ENCODE results near the gene RREB1. TPM values are rescaled to one million over a fixed set of nuclear protein-coding genes. Genes with fewer than 3 reads are reported as not detected.
"Not testable (repeated sequence)": the region's sequence is repeated elsewhere in the genome, so short reads cannot be mapped to it uniquely, and the experiment has no call there.

The RREB1 gene
- polyA plus RNA-seq, 4 donors = 17.0 to 27.3 (median 22.9) TPM

DNA sequence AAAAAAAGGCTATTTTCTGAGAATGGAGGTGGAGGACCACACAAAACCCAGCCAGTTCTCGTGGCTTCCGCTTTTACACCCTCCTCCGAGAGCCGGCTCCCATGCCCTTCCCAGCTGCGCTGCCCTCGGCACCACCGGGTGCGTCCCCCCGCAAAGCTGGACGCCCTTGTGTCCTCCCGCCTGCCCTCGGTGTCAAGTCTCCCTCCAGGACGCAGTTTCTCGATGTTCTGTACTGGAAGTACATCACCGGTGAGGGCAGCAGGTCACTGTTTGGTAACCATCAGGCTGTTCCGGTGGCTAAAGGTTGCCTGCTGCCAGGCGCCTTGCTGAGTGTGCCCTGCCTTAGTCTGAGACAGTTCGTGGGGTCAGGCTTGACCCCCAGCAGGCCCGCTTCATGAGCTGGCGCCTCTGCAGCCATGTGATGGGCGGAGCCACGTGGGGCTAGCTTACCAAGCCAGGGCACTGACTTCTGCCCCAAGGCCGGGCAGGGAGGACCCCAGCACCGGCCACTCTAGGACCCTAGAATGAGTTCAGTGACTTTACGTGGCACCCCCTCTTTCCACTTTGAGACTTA lies 34.6 kb downstream of the RREB1 start:
- DNase-seq (ENCODE audit: low read depth in 4 of 4, low spot score in 2 of 4) = no peak

GRCh38 chr6:7142918-7143475 lies 35.2 kb downstream of the RREB1 start:
- DNase-seq (ENCODE audit: low read depth in 4 of 4, low spot score in 2 of 4) = no peak

DNA sequence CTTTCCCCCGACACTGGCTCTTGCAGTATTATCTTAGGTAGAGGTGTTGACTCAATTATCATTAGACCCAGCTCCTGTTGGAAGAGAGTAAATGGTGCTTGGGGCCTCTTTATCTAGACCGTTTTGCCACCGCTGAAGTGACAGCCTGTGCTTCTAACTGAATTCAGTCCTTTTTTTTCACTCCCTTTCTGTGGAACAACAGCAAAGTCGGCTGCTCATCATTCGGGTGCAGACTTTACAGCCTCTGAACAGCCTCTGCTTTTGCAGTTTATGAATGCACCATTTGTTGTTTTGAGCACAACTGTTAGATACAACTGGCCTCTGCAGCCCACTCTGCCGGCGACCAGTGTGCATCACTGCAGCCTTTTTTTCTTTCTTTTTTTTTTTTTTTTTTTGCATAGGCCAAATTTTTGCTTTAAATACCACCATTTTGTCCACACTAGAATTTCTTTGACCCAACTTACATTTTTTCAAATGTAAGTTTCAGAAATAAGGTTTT lies 35.8 kb downstream of the RREB1 start:
- no peak for DNase-seq (ENCODE audit: low read depth in 4 of 4, low spot score in 2 of 4)

DNA sequence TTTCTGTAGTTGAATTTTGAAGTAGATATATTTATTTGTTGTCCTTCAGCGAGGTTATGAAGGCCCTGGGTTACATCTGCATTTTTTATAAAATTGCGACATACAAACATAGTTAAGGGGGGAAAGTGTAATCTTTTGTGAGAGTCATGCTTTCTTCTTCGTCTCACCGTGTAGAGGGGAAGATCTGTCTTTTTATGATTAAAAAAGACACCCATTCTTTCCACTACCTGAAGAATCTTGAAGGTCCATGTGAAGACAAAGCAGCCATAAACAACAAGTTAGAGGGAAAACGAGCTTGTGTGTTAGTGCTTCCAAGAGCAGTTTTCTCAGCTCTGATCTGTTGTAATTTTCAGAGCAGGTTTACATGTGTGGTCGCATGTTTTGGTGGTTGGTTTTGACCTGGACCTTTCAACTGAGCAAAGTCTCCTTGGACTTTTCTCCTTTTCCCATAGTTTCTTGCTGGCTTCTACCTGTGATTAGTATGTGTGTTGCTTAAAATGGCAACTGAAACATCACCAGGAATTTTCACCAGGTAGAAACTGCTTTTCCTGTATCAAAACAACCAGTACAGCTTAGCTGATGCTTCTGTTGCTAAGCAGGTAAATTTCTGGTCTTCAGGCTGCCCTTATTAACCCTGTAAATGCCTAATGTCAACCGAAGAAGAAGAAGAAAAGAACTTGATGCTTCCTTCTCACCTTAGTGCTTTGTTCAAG lies 37.3 kb downstream of the RREB1 start:
- DNase-seq (ENCODE audit: low read depth in 4 of 4, low spot score in 2 of 4) = no peak

GRCh38 chr6:7145585-7145884 lies 37.8 kb downstream of the RREB1 start:
- DNase-seq (ENCODE audit: low read depth in 4 of 4, low spot score in 2 of 4) = no peak

DNA sequence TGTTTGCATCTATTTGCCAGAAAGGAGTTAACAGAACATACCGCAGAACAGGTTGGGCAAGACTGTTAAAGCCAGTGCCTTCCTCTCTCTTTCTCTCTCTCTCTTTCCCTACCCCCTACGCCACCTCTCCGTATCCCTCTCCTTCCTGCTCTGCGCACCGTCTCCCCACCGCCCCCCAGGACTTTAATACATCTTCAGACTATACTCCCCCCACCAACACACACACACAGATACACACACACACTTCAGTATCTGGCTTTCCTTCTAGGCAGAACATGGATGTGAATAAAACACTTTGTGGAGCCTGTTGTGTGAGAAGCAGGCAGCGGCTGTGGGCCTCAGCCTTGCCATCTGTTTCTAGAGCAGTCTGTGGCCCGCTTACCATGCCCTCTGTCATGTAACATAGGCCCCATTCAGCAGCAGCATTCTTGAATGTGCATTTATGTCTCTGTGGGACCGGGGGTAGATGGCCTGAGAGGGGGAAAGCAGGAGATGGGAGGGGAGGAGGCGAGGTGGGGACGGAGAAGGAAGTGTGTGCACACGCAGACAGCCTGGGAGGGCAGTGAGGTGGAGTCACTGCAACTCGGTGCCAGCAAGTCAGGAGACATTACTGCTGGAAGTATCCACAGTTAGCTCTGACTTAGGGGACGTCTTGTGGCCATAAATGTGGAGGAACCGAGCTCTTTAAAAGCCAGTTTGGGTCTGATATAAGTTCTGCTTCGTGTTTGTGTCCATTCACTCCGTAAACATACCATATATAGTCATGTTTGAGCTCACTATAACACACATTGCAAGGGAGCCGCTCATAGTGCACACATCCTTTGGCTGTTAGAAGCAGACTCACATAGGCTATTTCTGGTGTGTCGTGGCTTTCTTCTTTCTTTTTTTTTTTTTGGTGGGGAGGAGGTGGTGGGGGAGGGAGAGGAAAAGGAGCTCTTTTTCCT lies 38.4 kb downstream of the RREB1 start:
- no peak for DNase-seq (ENCODE audit: low read depth in 4 of 4, low spot score in 2 of 4)

- DNase-seq (ENCODE audit: low read depth in 4 of 4, low spot score in 2 of 4) = no peak
These were observed 39.4 kb downstream of the RREB1 start for GRCh38 chr6:7147051-7147671.

DNA sequence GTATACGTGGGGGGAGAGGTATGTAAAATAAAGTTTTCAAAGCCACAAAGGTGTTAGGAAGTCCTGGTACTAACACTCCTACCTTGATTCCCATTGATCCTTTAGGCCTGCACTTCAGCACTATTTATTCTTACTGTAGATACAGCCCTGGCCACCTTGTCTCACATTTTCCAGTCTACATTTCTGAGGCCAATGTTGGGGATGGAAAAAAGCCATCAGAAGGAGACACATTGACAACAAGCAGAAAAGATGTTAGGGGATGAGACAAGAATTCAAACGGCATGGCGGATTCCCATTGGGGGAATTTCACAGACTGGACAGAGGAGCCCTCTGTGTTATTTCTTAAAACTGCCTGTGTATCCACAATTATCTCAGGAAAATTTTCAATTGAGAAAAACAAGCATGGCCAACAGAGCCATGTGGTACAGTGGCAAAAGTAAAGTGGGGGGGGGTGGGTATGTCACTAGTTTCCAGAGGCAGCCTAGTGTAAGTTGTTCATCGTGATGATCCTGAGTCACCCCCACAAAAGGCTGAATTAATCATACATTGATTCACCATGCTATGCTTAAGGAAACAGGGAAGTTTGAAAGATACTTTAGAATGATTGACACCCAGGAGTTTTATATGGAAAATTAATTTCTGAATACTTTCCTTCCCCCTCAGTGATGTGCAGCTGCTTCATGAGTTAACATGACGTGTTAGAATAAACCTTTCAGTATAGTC lies 40.5 kb downstream of the RREB1 start:
- DNase-seq (ENCODE audit: low read depth in 4 of 4, low spot score in 2 of 4) = no peak

GRCh38 chr6:7150381-7151064 lies 42.8 kb downstream of the RREB1 start:
- no peak for DNase-seq (ENCODE audit: low read depth in 4 of 4, low spot score in 2 of 4)

GRCh38 chr6:7151381-7151780 lies 43.6 kb downstream of the RREB1 start:
- no peak for DNase-seq (ENCODE audit: low read depth in 4 of 4, low spot score in 2 of 4)

GRCh38 chr6:7152462-7152861 lies 44.7 kb downstream of the RREB1 start:
- no peak for DNase-seq (ENCODE audit: low read depth in 4 of 4, low spot score in 2 of 4)

DNA sequence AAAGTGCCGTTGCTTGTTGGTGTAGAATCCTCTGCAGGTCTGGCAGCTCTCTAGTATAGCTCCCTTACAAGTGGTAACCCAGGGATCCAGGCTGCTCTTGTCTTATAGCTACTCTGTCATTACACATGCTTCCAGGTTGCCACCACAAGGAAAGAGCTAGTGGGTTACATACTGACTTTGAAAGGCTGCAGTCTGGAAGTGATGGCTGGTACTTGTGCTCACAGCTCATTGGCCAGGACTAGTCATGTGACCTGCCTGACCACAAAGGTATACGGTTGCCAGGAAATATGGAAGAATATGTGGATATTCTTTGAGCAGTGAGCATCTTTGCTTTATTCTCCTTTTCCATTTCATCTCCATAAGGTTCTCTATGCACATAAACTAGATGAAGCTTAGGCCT lies 46.0 kb downstream of the RREB1 start:
- DNase-seq (ENCODE audit: low read depth in 4 of 4, low spot score in 2 of 4) = no peak

DNA sequence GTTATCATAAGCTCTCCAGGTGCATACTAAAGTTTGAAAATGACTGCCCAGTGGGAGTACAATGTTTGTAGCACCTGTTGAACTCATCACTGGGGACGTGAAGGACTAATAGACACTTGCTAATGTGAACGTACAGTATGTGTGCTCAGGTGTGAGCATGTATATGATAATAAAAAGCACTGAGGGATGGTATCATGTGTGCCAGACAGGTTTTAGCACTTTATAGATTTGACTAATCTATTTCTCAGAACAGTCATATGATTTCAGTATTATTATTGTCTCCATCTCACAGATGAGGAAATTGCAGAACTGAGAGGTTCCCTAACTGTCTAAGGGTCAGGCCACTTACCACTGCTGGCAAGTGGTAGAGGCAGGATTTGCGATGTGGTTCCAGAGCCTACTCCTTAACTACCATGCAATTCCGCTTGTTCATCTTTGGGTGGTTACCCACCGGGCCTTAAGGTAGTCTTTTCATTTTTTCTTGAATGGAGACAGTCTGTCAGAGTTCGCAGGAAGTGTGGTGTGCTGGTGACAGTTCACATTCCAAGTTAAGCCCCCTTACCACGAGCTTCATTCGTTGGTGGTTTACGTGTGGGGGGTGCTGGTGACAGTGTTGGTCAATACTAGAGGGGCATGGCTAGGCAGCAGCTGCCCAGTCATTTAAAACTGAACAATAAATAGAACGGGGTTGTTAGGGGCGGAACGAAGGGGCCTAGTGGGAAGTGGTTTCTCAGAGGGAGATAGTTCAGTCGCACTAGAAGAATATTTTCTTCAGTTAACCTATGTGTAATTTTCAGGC lies 46.8 kb downstream of the RREB1 start:
- no peak for DNase-seq (ENCODE audit: low read depth in 4 of 4, low spot score in 2 of 4)

- no peak for DNase-seq (ENCODE audit: low read depth in 4 of 4, low spot score in 2 of 4)
These were observed 48.3 kb downstream of the RREB1 start for GRCh38 chr6:7155871-7156579.

GRCh38 chr6:7156643-7157278 lies 49.0 kb downstream of the RREB1 start:
- no peak for DNase-seq (ENCODE audit: low read depth in 4 of 4, low spot score in 2 of 4)

DNA sequence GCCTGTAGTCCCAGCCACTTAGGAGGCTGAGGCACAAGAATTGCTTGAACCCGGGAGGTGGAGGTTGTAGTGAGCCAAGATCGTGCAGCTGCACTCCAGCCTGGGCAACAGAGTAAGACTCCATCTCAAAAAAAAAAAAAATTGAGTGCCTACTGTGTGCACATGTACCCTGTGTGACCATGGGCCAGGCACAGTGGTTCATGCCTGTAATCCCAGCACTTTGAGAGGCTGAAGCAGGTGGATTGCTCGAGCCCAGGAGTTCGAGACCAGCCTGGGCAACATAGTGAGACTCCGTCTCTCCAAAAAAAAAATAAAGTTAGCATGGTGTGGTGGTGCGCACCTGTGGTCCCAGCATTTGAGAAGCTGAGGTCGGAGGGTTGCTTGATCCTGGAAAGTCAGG lies 49.5 kb downstream of the RREB1 start:
- not testable (repeated sequence) for DNase-seq (ENCODE audit: low read depth in 4 of 4, low spot score in 2 of 4)

DNA sequence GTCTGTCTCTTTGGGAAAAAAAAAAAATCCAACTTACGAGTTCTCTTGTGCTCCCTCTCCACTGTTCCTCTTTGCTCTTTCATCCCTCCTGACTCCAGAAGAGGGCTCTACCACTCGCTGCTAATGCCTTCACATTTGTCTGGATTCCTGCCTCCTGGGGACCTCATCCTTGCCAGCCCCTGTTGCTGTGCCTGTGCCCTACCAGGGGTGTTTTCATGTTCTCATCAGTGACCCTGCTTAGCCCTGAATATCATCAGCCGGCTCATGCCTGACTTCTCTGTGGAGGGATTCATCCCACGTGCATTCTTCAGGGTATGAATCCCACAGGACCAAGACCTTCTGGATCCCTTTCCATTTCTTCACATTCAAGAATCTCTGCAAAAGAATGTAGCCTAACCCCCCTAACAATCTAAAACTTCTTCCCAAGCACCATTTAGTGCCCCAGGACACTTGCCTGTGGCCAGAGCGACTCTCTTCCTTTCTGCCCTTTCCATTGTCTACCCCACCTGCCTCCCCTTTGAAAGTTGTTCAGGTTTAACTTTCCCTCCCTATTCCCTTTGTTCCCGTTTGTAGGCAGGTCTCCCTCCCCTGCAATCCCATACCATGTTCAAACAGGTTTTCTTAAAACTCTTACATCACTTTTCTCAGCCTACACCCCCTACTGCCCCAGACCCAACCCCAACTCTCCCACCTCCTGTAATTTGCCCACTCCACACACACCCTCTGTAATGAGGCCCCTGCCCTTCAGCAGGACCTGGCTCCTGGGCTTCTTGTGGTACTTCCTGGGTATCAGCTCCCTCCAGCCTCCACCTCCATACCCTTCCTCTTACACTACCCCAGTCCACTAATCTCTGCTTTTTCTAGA lies 50.2 kb downstream of the RREB1 start:
- DNase-seq (ENCODE audit: low read depth in 4 of 4, low spot score in 2 of 4) = no peak

Data from left renal cortex interstitium (tissue), 4 donors.